Measurements from ENCODE around the gene CEP20.
"Not testable (repeated sequence)": the region's sequence is repeated elsewhere in the genome, so short reads cannot be mapped to it uniquely, and the experiment has no call there.

Gene CEP20

GRCh38 chr16:15856901-15857698 lies 31.3 kb downstream of the CEP20 start, which contains the start of gene MYH11:
Gene MYH11, minus strand, starts transcription at chr16:15857028. Its CDS starts 18,776 bp downstream, at chr16:15838252.
- Histone ChIP-seq H3K9ac (ENCODE audit: low read length) (no peak within 1 kb of the TSS), H3K4me1 (ENCODE audit: control insufficient read depth, insufficient read depth, low read length) (no peaks in the 10 kb centered on the region), H3K27ac (ENCODE audit: low read depth, low read length) (no peak within 1 kb of the TSS), H3K36me3 (ENCODE audit: control insufficient read depth, insufficient read depth, low read length) (no peaks in the 10 kb centered on the region), H3K27me3 (ENCODE audit: control insufficient read depth, insufficient read depth, low read length) (peaks cover 58% of the 10 kb centered on the region), H3K9me3 (ENCODE audit: control insufficient read depth, insufficient read depth, low read depth, low read length) (no peaks in the 10 kb centered on the region), H3K4me3 (ENCODE audit: low read depth, low read length) (peak within 1 kb of the TSS; percentile 62)

GRCh38 chr16:15856182-15856581 lies 32.2 kb downstream of the CEP20 start:
- Histone ChIP-seq H3K27me3 (ENCODE audit: control insufficient read depth, insufficient read depth, low read length) (peaks cover 58% of the 10 kb centered on the region), H3K27ac (ENCODE audit: low read depth, low read length) (no peak overlapping the region), H3K4me3 (ENCODE audit: low read depth, low read length) (no peak overlapping the region), H3K4me1 (ENCODE audit: control insufficient read depth, insufficient read depth, low read length) (no peaks in the 10 kb centered on the region), H3K9ac (ENCODE audit: low read length) (no peak overlapping the region), H3K36me3 (ENCODE audit: control insufficient read depth, insufficient read depth, low read length) (no peaks in the 10 kb centered on the region), H3K9me3 (ENCODE audit: control insufficient read depth, insufficient read depth, low read depth, low read length) (no peaks in the 10 kb centered on the region)

DNA sequence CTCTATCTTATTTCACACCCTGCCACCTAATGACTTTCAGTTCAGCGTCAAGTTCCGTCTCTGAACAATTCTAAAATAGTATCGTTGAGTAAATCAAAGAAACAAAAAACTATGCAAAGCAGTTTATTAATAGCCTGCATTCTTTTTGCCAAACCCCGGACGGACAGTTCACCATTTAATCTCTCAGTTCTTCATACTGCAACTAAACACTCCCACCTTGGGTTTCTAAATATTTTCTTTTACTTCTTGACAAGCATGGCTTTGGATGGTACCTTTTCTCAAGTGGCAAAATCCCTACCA lies 32.7 kb downstream of the CEP20 start:
- H3K36me3 ChIP-seq (ENCODE audit: control insufficient read depth, insufficient read depth, low read length), result no peaks in the 10 kb centered on the region
- H3K9ac ChIP-seq (ENCODE audit: low read length), result no peak overlapping the region
- H3K27ac ChIP-seq (ENCODE audit: low read depth, low read length), result no peak overlapping the region
- H3K4me3 ChIP-seq (ENCODE audit: low read depth, low read length), result no peak overlapping the region
- peaks cover 58% of the 10 kb centered on the region for H3K27me3 ChIP-seq (ENCODE audit: control insufficient read depth, insufficient read depth, low read length)
- H3K4me1 ChIP-seq (ENCODE audit: control insufficient read depth, insufficient read depth, low read length), result no peaks in the 10 kb centered on the region
- no peaks in the 10 kb centered on the region for H3K9me3 ChIP-seq (ENCODE audit: control insufficient read depth, insufficient read depth, low read depth, low read length)

- Histone ChIP-seq H3K27ac (ENCODE audit: low read depth, low read length) (no peak overlapping the region), H3K36me3 (ENCODE audit: control insufficient read depth, insufficient read depth, low read length) (no peaks in the 10 kb centered on the region), H3K4me3 (ENCODE audit: low read depth, low read length) (no peak overlapping the region), H3K9me3 (ENCODE audit: control insufficient read depth, insufficient read depth, low read depth, low read length) (no peaks in the 10 kb centered on the region), H3K4me1 (ENCODE audit: control insufficient read depth, insufficient read depth, low read length) (no peaks in the 10 kb centered on the region), H3K9ac (ENCODE audit: low read length) (no peak overlapping the region), H3K27me3 (ENCODE audit: control insufficient read depth, insufficient read depth, low read length) (peaks cover 58% of the 10 kb centered on the region)
Measured at GRCh38 chr16:15854906-15855703, 33.3 kb downstream of the CEP20 start.

GRCh38 chr16:15854061-15854460 lies 34.3 kb downstream of the CEP20 start:
- Histone ChIP-seq H3K9ac (ENCODE audit: low read length) (no peak overlapping the region), H3K27ac (ENCODE audit: low read depth, low read length) (no peak overlapping the region), H3K27me3 (ENCODE audit: control insufficient read depth, insufficient read depth, low read length) (peaks cover 54% of the 10 kb centered on the region), H3K36me3 (ENCODE audit: control insufficient read depth, insufficient read depth, low read length) (no peaks in the 10 kb centered on the region), H3K9me3 (ENCODE audit: control insufficient read depth, insufficient read depth, low read depth, low read length) (no peaks in the 10 kb centered on the region), H3K4me1 (ENCODE audit: control insufficient read depth, insufficient read depth, low read length) (no peaks in the 10 kb centered on the region), H3K4me3 (ENCODE audit: low read depth, low read length) (no peak overlapping the region)

DNA sequence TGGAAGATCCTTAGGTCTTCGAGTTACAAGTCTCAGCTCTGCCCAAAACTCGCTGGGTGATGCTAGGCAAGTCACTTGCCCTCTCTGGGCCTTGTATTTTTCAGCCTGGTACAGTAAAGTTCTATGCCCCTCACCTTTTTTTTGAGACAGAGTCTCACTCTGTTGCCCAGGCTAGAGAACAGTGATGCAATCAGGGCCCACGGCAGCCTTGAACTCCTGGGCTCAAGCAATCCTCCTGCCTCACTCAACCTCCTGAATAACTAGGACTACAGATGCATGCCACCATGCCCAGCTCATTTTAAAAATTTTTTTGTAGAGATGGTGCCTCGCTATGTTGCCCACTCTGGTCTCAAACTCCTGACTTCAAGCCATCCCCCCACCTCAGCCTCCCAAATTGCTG lies 35.4 kb downstream of the CEP20 start:
- H3K27ac ChIP-seq (ENCODE audit: low read depth, low read length), result no peak overlapping the region
- H3K27me3 ChIP-seq (ENCODE audit: control insufficient read depth, insufficient read depth, low read length), result peaks cover 45% of the 10 kb centered on the region
- no peaks in the 10 kb centered on the region for H3K9me3 ChIP-seq (ENCODE audit: control insufficient read depth, insufficient read depth, low read depth, low read length)
- no peak overlapping the region for H3K4me3 ChIP-seq (ENCODE audit: low read depth, low read length)
- H3K9ac ChIP-seq (ENCODE audit: low read length), result no peak overlapping the region
- H3K4me1 ChIP-seq (ENCODE audit: control insufficient read depth, insufficient read depth, low read length), result no peaks in the 10 kb centered on the region
- no peaks in the 10 kb centered on the region for H3K36me3 ChIP-seq (ENCODE audit: control insufficient read depth, insufficient read depth, low read length)

GRCh38 chr16:15850555-15850954 lies 37.8 kb downstream of the CEP20 start:
- not testable (repeated sequence) for H3K9me3 ChIP-seq (ENCODE audit: control insufficient read depth, insufficient read depth, low read depth, low read length); H3K27ac ChIP-seq (ENCODE audit: low read depth, low read length); H3K9ac ChIP-seq (ENCODE audit: low read length); H3K4me1 ChIP-seq (ENCODE audit: control insufficient read depth, insufficient read depth, low read length); H3K4me3 ChIP-seq (ENCODE audit: low read depth, low read length); H3K36me3 ChIP-seq (ENCODE audit: control insufficient read depth, insufficient read depth, low read length)
- peaks cover 21% of the 10 kb centered on the region for H3K27me3 ChIP-seq (ENCODE audit: control insufficient read depth, insufficient read depth, low read length)

- Histone ChIP-seq H3K9ac (ENCODE audit: low read length) (no peak overlapping the region), H3K4me3 (ENCODE audit: low read depth, low read length) (no peak overlapping the region), H3K36me3 (ENCODE audit: control insufficient read depth, insufficient read depth, low read length) (no peaks in the 10 kb centered on the region), H3K4me1 (ENCODE audit: control insufficient read depth, insufficient read depth, low read length) (no peaks in the 10 kb centered on the region), H3K27me3 (ENCODE audit: control insufficient read depth, insufficient read depth, low read length) (peaks cover 9% of the 10 kb centered on the region; the same call in 1 of the 2 replicates), H3K27ac (ENCODE audit: low read depth, low read length) (no peak overlapping the region), H3K9me3 (ENCODE audit: control insufficient read depth, insufficient read depth, low read depth, low read length) (no peaks in the 10 kb centered on the region)
Measured at GRCh38 chr16:15849209-15849981, 39.0 kb downstream of the CEP20 start.

- no peaks in the 10 kb centered on the region for H3K4me1 ChIP-seq (ENCODE audit: control insufficient read depth, insufficient read depth, low read length)
- H3K27me3 ChIP-seq (ENCODE audit: control insufficient read depth, insufficient read depth, low read length), result no peaks in the 10 kb centered on the region
- no peak overlapping the region for H3K4me3 ChIP-seq (ENCODE audit: low read depth, low read length)
- no peak overlapping the region for H3K9ac ChIP-seq (ENCODE audit: low read length)
- H3K9me3 ChIP-seq (ENCODE audit: control insufficient read depth, insufficient read depth, low read depth, low read length), result no peaks in the 10 kb centered on the region
- no peak overlapping the region for H3K27ac ChIP-seq (ENCODE audit: low read depth, low read length)
- no peaks in the 10 kb centered on the region for H3K36me3 ChIP-seq (ENCODE audit: control insufficient read depth, insufficient read depth, low read length)
Measured at GRCh38 chr16:15847611-15848175, 40.7 kb downstream of the CEP20 start.

DNA sequence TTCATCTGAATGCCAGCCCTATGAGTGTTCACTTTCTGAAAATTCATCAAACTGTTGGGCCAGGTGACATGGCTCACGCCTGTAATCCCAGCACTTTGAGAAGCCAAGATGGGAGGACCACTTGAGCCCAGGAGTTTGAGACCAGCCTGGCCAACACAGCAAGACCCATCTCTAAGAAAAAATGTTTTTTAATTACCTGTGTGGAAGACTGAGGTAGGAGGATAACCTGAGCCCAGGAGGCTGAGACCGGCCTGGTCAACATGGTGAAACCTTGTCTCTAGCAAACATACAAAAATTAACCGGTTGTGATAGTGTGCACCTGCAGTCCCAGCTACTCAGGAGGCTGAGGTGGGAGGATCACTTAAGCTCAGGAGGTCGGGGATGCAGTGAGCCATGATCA lies 41.9 kb downstream of the CEP20 start:
- Histone ChIP-seq H3K27me3 (ENCODE audit: control insufficient read depth, insufficient read depth, low read length) (no peaks in the 10 kb centered on the region), H3K4me1 (ENCODE audit: control insufficient read depth, insufficient read depth, low read length) (no peaks in the 10 kb centered on the region)

More for the DNA sequence above, 41.9 kb downstream of the CEP20 start:
- Histone ChIP-seq H3K9me3 (ENCODE audit: control insufficient read depth, insufficient read depth, low read depth, low read length) (no peaks in the 10 kb centered on the region), H3K27ac (ENCODE audit: low read depth, low read length) (no peak overlapping the region), H3K36me3 (ENCODE audit: control insufficient read depth, insufficient read depth, low read length) (no peaks in the 10 kb centered on the region), H3K4me3 (ENCODE audit: low read depth, low read length) (no peak overlapping the region), H3K9ac (ENCODE audit: low read length) (no peak overlapping the region)
